Measurements from ENCODE around the gene CSH2.

DNA sequence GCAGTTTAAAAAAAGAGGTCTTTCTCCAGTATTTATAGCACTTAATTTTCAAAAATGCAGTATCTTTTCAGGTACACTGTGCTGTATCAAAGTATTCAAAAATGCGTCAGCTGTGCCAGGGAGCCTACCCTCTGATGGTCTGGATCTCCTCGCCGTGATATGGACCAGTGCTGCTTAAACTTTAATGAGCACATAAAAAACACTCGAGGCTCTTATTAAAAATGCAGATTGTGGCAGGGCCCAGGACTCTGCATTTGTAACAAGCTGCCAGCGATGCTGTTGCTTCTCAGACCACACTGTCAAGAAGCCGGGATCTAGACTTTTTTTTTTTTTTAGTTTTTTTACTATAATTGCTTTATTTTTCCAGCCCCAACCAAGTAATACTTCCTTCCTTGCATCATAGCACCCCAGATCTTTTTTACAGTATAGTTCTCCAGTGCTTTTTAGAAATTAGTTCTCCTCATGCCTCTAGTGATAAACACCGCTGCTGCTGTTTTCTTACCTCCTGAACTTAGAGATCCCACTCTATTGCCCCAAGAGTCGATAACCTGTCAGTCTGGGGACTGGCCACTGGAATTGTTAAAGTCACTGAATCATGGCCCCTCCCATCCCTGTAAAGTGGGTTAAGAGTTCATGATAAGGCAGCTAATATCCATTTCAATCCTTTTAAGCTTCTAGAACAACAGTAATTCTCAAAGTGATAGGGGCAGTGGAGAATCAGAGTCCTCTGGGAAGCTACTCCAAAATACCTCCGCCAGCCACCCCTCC lies 29.4 kb downstream of the CSH2 start:
- TF ChIP-seq POLR2AphosphoS5 (IDR thresholded peaks at IDR 0.05; ENCODE audit: low read depth) = no peak
- TF ChIP-seq, protein P1, sequence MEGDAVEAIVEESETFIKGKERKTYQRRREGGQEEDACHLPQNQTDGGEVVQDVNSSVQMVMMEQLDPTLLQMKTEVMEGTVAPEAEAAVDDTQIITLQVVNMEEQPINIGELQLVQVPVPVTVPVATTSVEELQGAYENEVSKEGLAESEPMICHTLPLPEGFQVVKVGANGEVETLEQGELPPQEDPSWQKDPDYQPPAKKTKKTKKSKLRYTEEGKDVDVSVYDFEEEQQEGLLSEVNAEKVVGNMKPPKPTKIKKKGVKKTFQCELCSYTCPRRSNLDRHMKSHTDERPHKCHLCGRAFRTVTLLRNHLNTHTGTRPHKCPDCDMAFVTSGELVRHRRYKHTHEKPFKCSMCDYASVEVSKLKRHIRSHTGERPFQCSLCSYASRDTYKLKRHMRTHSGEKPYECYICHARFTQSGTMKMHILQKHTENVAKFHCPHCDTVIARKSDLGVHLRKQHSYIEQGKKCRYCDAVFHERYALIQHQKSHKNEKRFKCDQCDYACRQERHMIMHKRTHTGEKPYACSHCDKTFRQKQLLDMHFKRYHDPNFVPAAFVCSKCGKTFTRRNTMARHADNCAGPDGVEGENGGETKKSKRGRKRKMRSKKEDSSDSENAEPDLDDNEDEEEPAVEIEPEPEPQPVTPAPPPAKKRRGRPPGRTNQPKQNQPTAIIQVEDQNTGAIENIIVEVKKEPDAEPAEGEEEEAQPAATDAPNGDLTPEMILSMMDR (IDR thresholded peaks at IDR 0.05; ENCODE audit: insufficient read depth, low read length) = no peak

All from HL-60 (cell line).